Left renal pelvis (tissue), 4 donors: Measurements from ENCODE around the gene ADAMTSL3. TPM values are rescaled to one million over a fixed set of nuclear protein-coding genes. Genes with fewer than 3 reads are reported as not detected.
A peak's percentile ranks its signal among the peaks of the same experiment; 100 is the strongest.

Experiments used
- DNase-seq, 4 donors: peaks; one replicate each; pipeline ENCODE4 v3.0.0-alpha.2; 2013; ENCODE audit warnings: low read depth in 4 of 4, low spot score in 3 of 4
- polyA plus RNA-seq, 4 donors: library from polyadenylated mRNA; unstranded; fragments of 120-200 nt; gene quantifications; one replicate each; pipeline ENCODE4 v1.2.1, GENCODE V29; 2013; ENCODE audit not compliant: insufficient read length in 4 of 4

Gene ADAMTSL3
- polyA plus RNA-seq, 4 donors: 3.1 to 40.2 (median 5.8) TPM

- DNase-seq: no peak
These were observed 162.4 kb downstream of the ADAMTSL3 start for GRCh38 chr15:83816124-83816883.

- no peak for DNase-seq
These were observed 164.7 kb downstream of the ADAMTSL3 start for GRCh38 chr15:83818591-83818990.

GRCh38 chr15:83830381-83830780 lies 176.5 kb downstream of the ADAMTSL3 start:
- DNase-seq: no peak

- no peak for DNase-seq
These were observed 179.6 kb downstream of the ADAMTSL3 start for GRCh38 chr15:83833569-83833968.

GRCh38 chr15:83835479-83835878 lies 181.6 kb downstream of the ADAMTSL3 start:
- DNase-seq: no peak

- peak in 1 of 4 donors; percentile 6 for DNase-seq
These were observed 184.1 kb downstream of the ADAMTSL3 start for GRCh38 chr15:83837945-83838571.

GRCh38 chr15:83838763-83839162 lies 184.8 kb downstream of the ADAMTSL3 start:
- no peak for DNase-seq

GRCh38 chr15:83842281-83842680 lies 188.4 kb downstream of the ADAMTSL3 start:
- DNase-seq: no peak

GRCh38 chr15:83843471-83843871 lies 189.5 kb downstream of the ADAMTSL3 start:
- DNase-seq: no peak

- DNase-seq: no peak
These were observed 190.8 kb downstream of the ADAMTSL3 start for GRCh38 chr15:83844742-83845141.

- no peak for DNase-seq
These were observed 191.3 kb downstream of the ADAMTSL3 start for GRCh38 chr15:83845230-83845629.

- no peak for DNase-seq
These were observed 192.9 kb downstream of the ADAMTSL3 start for GRCh38 chr15:83846847-83847246.

GRCh38 chr15:83848315-83849050 lies 194.6 kb downstream of the ADAMTSL3 start:
- DNase-seq: no peak

- DNase-seq: no peak
These were observed 196.1 kb downstream of the ADAMTSL3 start for GRCh38 chr15:83850015-83850414.

- DNase-seq: no peak
These were observed 196.8 kb downstream of the ADAMTSL3 start for GRCh38 chr15:83850501-83851245.

- no peak for DNase-seq
These were observed 199.3 kb downstream of the ADAMTSL3 start for GRCh38 chr15:83853232-83853631.

- no peak for DNase-seq
These were observed 200.4 kb downstream of the ADAMTSL3 start for GRCh38 chr15:83854321-83854720.

GRCh38 chr15:83854950-83855707 lies 201.2 kb downstream of the ADAMTSL3 start:
- no peak for DNase-seq

GRCh38 chr15:83855956-83856355 lies 202.0 kb downstream of the ADAMTSL3 start:
- no peak for DNase-seq
